ENCODE data around the gene CDH23.

CDH23 gene

DNA sequence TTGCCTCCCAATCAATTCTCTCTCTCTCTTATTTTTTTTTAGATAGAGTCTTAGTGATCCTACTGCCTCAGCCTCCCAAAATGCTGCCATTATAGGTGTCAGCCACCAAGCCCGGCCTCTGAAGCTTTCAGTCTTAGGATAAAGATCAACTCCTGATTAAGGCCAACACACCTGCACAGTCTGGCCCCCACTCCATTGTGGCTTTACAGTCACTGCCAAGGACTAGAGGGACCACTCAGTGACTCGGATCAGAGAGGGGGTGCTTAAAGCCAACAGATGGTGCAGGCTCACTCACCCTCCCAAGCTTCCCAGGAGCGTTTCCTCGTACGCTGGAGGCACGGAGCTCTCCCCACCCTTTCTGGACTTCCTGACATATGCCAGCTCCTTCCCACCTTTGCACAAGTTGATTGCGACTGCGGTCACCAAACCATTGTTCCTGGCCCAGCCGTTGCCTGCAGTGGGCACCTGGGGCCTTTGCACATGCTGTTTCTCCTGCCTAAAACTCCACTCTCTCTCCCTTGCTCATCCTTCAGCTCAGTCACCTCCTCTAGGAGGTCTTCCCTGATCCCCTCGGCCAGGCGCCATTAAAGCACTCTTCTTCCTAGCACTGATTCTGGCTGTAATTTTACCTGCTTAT, 1.7 kb upstream of the CDH23 start:
- TF ChIP-seq, protein P1, sequence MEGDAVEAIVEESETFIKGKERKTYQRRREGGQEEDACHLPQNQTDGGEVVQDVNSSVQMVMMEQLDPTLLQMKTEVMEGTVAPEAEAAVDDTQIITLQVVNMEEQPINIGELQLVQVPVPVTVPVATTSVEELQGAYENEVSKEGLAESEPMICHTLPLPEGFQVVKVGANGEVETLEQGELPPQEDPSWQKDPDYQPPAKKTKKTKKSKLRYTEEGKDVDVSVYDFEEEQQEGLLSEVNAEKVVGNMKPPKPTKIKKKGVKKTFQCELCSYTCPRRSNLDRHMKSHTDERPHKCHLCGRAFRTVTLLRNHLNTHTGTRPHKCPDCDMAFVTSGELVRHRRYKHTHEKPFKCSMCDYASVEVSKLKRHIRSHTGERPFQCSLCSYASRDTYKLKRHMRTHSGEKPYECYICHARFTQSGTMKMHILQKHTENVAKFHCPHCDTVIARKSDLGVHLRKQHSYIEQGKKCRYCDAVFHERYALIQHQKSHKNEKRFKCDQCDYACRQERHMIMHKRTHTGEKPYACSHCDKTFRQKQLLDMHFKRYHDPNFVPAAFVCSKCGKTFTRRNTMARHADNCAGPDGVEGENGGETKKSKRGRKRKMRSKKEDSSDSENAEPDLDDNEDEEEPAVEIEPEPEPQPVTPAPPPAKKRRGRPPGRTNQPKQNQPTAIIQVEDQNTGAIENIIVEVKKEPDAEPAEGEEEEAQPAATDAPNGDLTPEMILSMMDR (IDR thresholded peaks at IDR 0.05; ENCODE audit: insufficient read depth, low read length, missing control alignments) = no peak
- ChIA-PET POLR2A (no interaction called here), CTCF (interaction anchor here (0.7 to 3.9 kb wide), 4 partner anchors 9 to 174 kb away, joined by 3 to 14 read pairs (median 4); no protein-coding TSS in a partner anchor)
- no peak for DNase-seq (ENCODE audit: low read depth, low spot score)
- no peak overlapping the region for H3K4me3 ChIP-seq (ENCODE audit: low read depth, low read length)

DNA sequence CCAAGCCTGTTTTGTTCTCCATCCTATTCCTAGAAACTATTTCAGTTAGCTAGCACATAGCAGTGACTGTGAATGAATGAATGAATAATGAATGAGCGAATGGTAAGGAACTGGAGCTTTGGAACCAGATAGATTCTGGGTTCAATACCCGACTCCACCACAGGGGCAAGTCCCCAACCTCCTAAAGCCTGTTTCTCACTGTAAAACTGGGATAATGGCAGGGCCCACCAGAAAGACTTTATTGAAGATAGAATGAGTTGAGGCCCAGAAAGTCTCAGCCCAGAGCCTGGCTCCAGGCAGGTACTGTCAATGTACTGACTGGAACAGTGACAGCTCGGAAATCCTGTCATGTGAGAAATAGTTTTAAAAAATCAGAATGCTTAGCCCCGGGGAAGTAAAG, 1.1 kb upstream of the CDH23 start:
- TF ChIP-seq, protein P1 (IDR thresholded peaks at IDR 0.05; ENCODE audit: insufficient read depth, low read length, missing control alignments) = no peak
- no peak overlapping the region for H3K4me3 ChIP-seq (ENCODE audit: low read depth, low read length)
- DNase-seq (ENCODE audit: low read depth, low spot score) = no peak
- POLR2A ChIA-PET = no interaction called here
- CTCF ChIA-PET = interaction anchor here (0.7 to 3.9 kb wide), 4 partner anchors 9 to 174 kb away, joined by 3 to 14 read pairs (median 4); no protein-coding TSS in a partner anchor

DNA sequence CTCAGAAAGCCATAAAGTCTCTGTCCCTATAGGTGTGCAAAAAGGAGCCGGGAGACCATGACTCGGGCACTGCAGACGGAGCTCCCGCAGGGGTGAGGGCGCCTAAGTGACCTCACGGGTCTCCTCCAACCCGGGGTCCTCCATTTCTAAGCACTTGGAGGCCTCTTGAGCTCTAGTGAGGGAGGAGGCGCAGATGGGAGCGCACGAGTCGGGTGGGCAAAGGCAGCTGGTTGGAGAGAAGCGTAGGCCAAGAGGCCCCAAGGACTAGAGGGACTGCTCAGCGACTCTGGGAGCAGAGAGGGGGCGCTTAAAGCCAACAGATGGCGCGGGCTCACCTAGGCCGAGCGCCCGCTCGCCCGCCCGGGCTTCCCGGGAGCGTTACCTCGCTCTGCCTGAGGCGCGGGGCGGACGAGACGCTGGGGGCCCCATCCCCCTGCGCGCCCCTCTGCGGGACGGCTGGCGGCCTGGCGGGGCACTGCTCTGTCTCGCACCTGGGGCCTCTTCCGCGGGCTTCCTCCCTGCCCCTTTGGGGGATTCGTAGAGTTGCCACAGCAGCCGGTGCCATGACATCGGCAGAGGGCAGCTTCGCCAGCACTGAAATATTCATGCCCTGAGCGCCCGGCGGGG, 523 bp upstream of the CDH23 start:
- ChIA-PET CTCF (interaction anchor here (0.9 to 3.9 kb wide), 4 partner anchors 11 to 173 kb away, joined by 3 to 14 read pairs (median 4); no protein-coding TSS in a partner anchor), POLR2A (no interaction called here)
- TF ChIP-seq, protein P1 (IDR thresholded peaks at IDR 0.05; ENCODE audit: insufficient read depth, low read length, missing control alignments) = no peak
- no peak for DNase-seq (ENCODE audit: low read depth, low spot score)
- H3K4me3 ChIP-seq (ENCODE audit: low read depth, low read length) = no peak overlapping the region

- H3K4me3 ChIP-seq (ENCODE audit: low read depth, low read length) = no peak overlapping the region
- CTCF ChIA-PET = interaction anchor here (1.4 kb wide), 1 partner anchor 13 kb away, joined by 3 read pairs; no protein-coding TSS in a partner anchor
- no peak for DNase-seq (ENCODE audit: low read depth, low spot score)
- TF ChIP-seq, protein P1 (IDR thresholded peaks at IDR 0.05; ENCODE audit: insufficient read depth, low read length, missing control alignments) = no peak
- POLR2A ChIA-PET = no interaction called here
These were observed 834 bp downstream of the CDH23 start for GRCh38 chr10:71397296-71398212.

DNA sequence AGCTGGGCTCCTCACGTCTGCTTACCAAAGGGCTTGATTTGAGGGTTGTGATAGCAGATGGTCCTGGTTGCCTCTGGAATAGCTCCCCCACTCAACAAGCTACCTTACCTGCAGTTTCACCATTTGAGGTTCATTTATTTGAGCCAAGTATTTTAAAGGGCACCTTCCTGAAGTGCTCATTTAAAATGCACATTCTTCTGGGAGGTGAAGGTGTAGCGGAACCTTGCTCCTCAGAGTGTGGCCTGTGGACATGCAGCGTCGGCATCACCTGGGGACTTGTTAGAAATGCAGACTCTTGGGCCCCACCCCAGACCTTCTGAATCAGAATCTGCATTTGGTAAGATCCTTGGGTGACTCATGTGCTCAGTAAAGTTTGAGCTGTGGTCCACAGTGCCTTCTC, 2.3 kb downstream of the CDH23 start:
- TF ChIP-seq, protein P1 (IDR thresholded peaks at IDR 0.05; ENCODE audit: insufficient read depth, low read length, missing control alignments) = no peak
- H3K4me3 ChIP-seq (ENCODE audit: low read depth, low read length) = no peak overlapping the region
- DNase-seq (ENCODE audit: low read depth, low spot score) = no peak
- ChIA-PET CTCF (interaction anchor here (1.3 to 2.5 kb wide), 3 partner anchors 15 to 210 kb away, joined by 4 to 12 read pairs (median 7); no protein-coding TSS in a partner anchor), POLR2A (no interaction called here)
